ENCODE results near the gene CCL22.

DNA sequence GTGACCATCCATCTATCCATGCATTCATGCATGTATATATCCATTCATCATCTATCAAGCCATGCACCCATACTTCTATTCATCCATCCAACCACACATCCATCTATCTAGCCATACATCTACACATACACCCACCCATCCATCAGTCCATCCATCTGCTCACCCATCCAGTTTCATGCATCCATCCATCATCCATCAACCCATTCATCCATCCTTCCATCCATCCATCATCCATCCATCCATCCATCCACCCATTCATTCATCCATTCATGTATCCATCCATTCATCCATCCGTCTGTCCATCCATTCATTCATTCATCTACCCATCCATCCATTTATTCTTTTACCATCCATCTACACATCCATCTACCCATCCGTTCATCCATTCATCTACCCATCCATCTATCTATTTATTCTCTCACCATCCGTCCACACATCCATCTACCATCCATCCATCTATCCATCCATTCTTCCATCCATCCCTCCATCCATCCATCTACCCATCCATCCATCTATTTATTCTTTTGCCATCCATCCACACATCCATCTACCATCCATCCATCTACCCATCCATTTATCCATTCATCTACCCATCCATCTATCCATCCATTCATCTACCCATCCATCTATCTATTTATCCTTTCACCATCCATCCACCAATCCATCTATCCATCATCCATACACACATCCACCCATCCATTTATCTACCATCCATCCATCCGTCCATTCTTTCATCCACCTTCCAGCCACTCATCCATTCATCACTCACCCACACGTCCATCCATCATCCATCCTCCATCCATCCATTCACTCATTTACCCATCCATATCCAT is 49.2 kb downstream of the CCL22 start:
- TF ChIP-seq CTCF (IDR thresholded peaks at IDR 0.05) (no peak), POLR2A (IDR thresholded peaks at IDR 0.05) (no peak)
